Measurements from ENCODE around the gene BAAT.

BAAT gene

DNA sequence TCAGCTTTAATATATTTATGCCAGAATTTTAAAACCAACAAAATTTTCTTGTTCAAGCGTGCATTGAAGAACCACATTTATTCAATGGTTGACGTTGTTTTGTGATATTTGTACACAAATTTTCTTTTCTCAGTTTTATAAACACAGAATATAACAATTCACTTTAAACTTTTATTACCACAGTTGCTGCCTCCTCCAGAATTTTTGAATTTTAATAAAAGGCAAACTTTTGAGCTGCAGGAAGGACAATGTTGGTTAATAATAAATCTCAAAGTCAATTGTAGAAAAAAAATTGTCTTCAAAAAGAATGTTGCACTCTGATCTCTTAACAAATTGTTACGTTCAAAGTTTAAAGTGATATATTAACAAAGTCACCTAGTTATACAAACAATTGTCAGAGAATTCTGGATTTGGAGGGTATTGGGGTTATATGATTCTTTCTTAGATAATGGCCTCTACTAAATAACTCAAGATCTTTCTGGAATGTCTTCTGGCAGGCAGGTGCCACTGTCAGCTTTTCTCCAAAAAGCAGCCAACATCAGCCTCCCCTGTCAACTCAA, 60.5 kb downstream of the BAAT start:
- no peak for DNase-seq (ENCODE audit: low read depth in 2 of 3, low spot score in 2 of 3)

DNA sequence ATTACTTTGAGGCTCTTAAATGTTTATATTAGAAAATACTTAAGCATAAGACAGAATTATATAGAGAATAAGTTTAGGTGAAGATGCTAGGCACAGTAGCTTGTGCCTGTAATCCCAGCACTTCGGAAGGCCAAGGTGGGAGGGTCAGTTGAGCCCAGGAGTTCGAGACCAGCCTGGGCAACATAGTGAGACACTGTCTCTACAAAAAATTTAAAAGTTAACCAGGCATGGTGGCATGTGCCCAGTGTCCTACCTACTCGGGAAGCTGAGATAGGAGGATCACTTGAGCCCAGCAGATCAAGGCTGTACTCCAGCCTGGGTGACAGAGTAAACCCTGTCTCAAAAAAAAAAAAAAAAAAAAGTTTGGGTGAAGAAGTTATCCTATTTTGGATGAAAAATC, 61.7 kb downstream of the BAAT start:
- DNase-seq (ENCODE audit: low read depth in 2 of 3, low spot score in 2 of 3) = no peak

DNA sequence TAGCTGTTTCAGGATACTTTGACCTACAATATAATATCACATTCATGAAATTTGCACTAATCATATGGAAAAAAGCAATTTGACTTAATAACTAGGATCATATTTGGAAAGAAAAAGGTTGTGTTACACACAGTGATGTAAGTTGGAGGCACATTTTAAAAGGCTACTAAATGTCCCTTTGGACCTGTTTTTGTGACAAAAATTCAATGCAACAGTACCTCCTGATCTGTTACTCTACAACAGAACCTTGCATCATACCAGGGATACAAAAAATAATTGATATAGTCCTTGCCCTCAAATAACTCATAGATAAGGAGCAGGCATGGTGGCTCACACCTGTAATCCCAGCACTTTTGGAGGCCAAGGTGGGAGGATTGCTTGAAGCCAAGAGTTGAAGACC, 67.1 kb downstream of the BAAT start:
- DNase-seq (ENCODE audit: low read depth in 2 of 3, low spot score in 2 of 3) = no peak

DNA sequence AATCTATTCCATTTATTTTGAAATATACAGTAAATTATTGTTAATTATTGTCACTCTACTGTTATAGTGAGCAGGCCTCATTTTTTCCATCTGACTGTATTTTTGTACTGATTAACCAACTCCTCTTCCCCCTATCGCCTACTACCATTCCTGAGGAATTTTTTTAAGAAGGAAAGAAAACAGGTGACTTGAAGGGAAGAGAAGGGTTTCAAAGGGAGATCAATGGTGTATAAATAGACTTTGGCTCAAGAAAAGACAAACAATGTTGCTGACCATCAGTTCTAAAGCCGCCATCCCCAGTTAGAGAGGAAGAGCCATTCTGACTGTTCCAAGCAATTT, 69.7 kb downstream of the BAAT start:
- DNase-seq (ENCODE audit: low read depth in 2 of 3, low spot score in 2 of 3) = no peak

DNA sequence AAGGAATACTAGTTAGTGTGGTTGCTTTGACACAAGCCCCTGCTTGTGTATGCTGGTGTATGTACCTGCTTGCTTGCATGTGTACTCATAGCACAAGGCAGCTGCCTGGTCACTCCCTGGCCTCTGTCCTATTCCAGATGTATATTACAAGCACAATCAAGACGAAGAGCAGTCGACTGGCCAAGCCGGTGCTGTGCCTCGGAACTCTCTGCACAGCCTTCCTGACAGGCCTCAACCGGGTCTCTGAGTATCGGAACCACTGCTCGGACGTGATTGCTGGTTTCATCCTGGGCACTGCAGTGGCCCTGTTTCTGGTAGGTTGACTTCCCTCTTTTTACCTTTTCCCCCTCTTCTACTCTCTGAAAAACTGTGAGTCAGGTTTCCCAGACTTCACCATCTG, 72.1 kb downstream of the BAAT start:
- no peak for DNase-seq (ENCODE audit: low read depth in 2 of 3, low spot score in 2 of 3)

DNA sequence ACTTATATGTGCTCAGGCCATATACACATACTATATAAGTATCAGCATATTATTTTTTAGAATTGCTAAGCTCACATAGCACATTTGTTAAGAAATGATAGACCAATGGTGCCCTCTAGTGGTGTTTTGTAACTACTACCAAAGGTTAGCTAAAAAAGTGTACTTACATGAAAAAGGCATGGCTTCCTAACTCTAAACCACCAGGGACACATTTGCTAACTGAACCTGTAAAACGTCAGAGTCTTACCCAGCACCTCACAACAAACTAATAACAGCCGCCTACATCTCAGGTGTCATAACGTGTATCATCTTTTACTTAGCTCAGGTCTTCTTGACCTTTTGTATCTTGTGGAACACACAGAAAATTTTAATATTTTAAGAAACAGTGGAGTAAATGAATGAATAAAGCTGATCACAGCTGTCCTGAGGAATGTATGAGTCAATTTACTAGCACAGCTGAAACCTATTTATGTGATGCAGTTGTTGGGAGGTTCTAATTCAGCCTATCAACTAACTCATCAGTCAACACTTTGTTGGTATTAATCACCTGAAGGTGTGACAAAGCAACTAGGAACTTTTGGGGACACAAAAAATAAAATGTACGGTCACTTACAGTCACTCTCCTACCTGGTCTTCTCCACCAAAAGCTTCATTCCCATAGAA, 72.9 kb downstream of the BAAT start:
- no peak for DNase-seq (ENCODE audit: low read depth in 2 of 3, low spot score in 2 of 3)

DNA sequence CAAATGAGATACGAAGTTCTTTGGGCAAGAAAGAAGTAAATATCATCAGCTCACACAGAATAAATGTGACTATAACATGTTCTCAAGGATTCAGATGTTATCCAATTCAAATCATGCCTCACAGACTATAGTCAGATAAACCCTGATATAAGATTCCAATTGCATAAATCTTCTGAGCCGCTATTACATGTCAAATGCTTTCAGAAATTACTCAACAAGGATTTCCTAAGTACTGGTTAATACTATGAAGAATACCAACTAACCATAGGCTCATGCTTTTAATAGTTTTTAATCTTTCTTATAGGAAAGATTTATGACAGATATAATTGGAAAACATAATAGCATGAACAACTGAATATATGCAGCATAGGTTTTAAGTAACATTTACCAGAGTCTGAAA, 73.6 kb downstream of the BAAT start:
- DNase-seq (ENCODE audit: low read depth in 2 of 3, low spot score in 2 of 3) = no peak

All from activated CD8-positive, alpha-beta memory T cell treated with anti-CD3 and anti-CD28 coated beads for 48 hours (primary cell).